Heart left ventricle (tissue), 13 donors: ENCODE results near the gene UGGT2.

Experiments used
- CTCF ChIP-seq, 12 donors: fragments of 200-600 bp; sonication (generic) in 4 of 12; IDR thresholded peaks; one replicate each; pipeline versions ENCODE4 v1.5.0 to v1.8.0; 2018 to 2022; ENCODE audit warnings: antibody characterized with exemption in 12 of 12, mild to moderate bottlenecking in 5 of 12
- POLR2A ChIP-seq, 2 donors: fragments of 450-650 bp; IDR thresholded peaks; one replicate each; pipeline ENCODE4 v1.6.1; 2017; ENCODE audit warnings: antibody characterized with exemption in 2 of 2, mild to moderate bottlenecking in 2 of 2, moderate library complexity in 2 of 2
- donor health status: ischemic (EF 13 %, LVEDD 7.1; RV severe dilation, severe dysfunction).
- donor health status: DM: no; HTN: yes; CAD: no.
- donor health status: DM: no; HTN: no; CAD: no.
- donor health status: ischemic (EF 25% LVEDD 6.9; RV normal size, moderate dysfunction).
- donor health status: ischemic (EF 25% LVEDD 5.7; RV mildly dilated, moderate dysfunction).
- donor health status: ischemic (EF 35%, LVEDD 5.7; RV mildly dilated, moderate dysfunction).
- donor health status: nonischemic (EF 11% LVEDD 7.7; RV severe dilation, severe dysfunction).
- donor health status: DM: yes; HTN: yes; CAD: no.
- donor health status: PGD.
- donor health status: ischemic (EF 29% LVEDD 5.4; RV normal size, mild dysfunction).
- donor health status: nonischemic (EF 23%, LVEDD 6.1; RV moderate dilation, normal function).

GRCh38 chr13:96065849-96066248, 12.6 kb upstream of the UGGT2 start:
- TF ChIP-seq CTCF (IDR thresholded peaks at IDR 0.05), result no peak
- no peak for TF ChIP-seq POLR2A (IDR thresholded peaks at IDR 0.05)
